CD4-positive, alpha-beta memory T cell (primary cell): ENCODE results near the gene GLT1D1. TPM values are rescaled to one million over a fixed set of nuclear protein-coding genes. Genes with fewer than 3 reads are reported as not detected.
A peak's percentile ranks its signal among the peaks of the same experiment; 100 is the strongest.
"Not testable (repeated sequence)": the region's sequence is repeated elsewhere in the genome, so short reads cannot be mapped to it uniquely, and the experiment has no call there.

Source experiments
- CTCF ChIA-PET: fragments of 350-600 bp; sonication (Branson Sonifier 250); formaldehyde crosslinking; loops from one replicate; lab custom pipeline; 2021; ENCODE audit warnings: inconsistent platforms; ENCODE audit not compliant: partially characterized antibody; lab: Charles Lee
- POLR2A ChIA-PET: fragments of 350-600 bp; sonication (Branson Sonifier 250); formaldehyde crosslinking; loops from one replicate; lab custom pipeline; 2021; ENCODE audit not compliant: partially characterized antibody; lab: Charles Lee
- DNase-seq, 5 donors: peaks; one replicate each; pipeline versions ENCODE4 v3.0.0 to v3.0.0-alpha.2; 2020 to 2022; ENCODE audit warnings: mixed read lengths in 1 of 5
- H3K27ac ChIP-seq: one replicate; pipeline ENCODE4 v1.7.0; 2013; ENCODE audit warnings: low read depth, low read length
- H3K27me3 ChIP-seq: 2 replicates; pipeline ENCODE4 v1.7.0; 2013; ENCODE audit warnings: mild to moderate bottlenecking, low read length, moderate library complexity; ENCODE audit not compliant: insufficient read depth
- H3K36me3 ChIP-seq: 2 replicates; pipeline ENCODE4 v1.7.0; 2013; ENCODE audit warnings: mild to moderate bottlenecking, low read length, moderate library complexity; ENCODE audit not compliant: insufficient read depth
- H3K4me1 ChIP-seq: 2 replicates; pipeline ENCODE4 v1.7.0; 2013; ENCODE audit warnings: mild to moderate bottlenecking, low read length, moderate library complexity; ENCODE audit not compliant: insufficient read depth
- H3K4me3 ChIP-seq, 2 donors: one replicate each; pipeline ENCODE4 v1.7.0; 2013; ENCODE audit warnings: low read length in 2 of 2, mild to moderate bottlenecking in 1 of 2
- H3K9me3 ChIP-seq, 2 donors: one replicate each; pipeline ENCODE4 v1.7.0; 2013; ENCODE audit warnings: low read length in 2 of 2, control low read depth in 1 of 2; ENCODE audit not compliant: control insufficient read depth in 1 of 2
- H3K27ac Mint-ChIP-seq, 7 donors: one replicate each; pipeline ENCODE4 v1.8.0; 2020 to 2021; ENCODE audit warnings: mixed read lengths in 7 of 7, mild to moderate bottlenecking in 6 of 7, inconsistent platforms in 3 of 7, moderate library complexity in 3 of 7
- H3K27me3 Mint-ChIP-seq, 2 donors: one replicate each; pipeline ENCODE4 v1.8.0; 2020 to 2021; ENCODE audit warnings: mixed read lengths in 2 of 2
- H3K36me3 Mint-ChIP-seq, 2 donors: one replicate each; pipeline ENCODE4 v1.8.0; 2020 to 2021; ENCODE audit warnings: mixed read lengths in 2 of 2, inconsistent platforms in 1 of 2, mild to moderate bottlenecking in 1 of 2
- H3K4me1 Mint-ChIP-seq, 4 donors: one replicate each; pipeline ENCODE4 v1.8.0; 2020 to 2021; ENCODE audit warnings: mixed read lengths in 4 of 4, mild to moderate bottlenecking in 1 of 4
- H3K4me3 Mint-ChIP-seq, 8 donors: one replicate each; pipeline ENCODE4 v1.8.0; 2020 to 2021; ENCODE audit warnings: mixed read lengths in 8 of 8, mild to moderate bottlenecking in 7 of 8, moderate library complexity in 6 of 8, inconsistent platforms in 3 of 8
- H3K9me3 Mint-ChIP-seq, 8 donors: one replicate each; pipeline ENCODE4 v1.8.0; 2020 to 2021; ENCODE audit warnings: mixed read lengths in 8 of 8, mild to moderate bottlenecking in 5 of 8, inconsistent platforms in 3 of 8, moderate library complexity in 1 of 8
- intact Hi-C: fragments of 100-400 bp; cut with micrococcal nuclease; formaldehyde crosslinking; loops from one replicate; pipeline ENCODE4 v1.15.1; 2023
- polyA plus RNA-seq, 2 donors: library from polyadenylated mRNA; unstranded; fragments of 300-500 nt; fragmentation: Illumina TruSeq; gene quantifications; one replicate each; pipeline ENCODE4 v1.2.3, GENCODE V29; 2021
- total RNA-seq, 2 experiments: library from RNA; stranded (reverse); gene quantifications; one replicate each; pipeline ENCODE4 v1.2.3, GENCODE V29; 2021

GLT1D1 gene
- total RNA-seq (not detected), polyA plus RNA-seq (not detected)

DNA sequence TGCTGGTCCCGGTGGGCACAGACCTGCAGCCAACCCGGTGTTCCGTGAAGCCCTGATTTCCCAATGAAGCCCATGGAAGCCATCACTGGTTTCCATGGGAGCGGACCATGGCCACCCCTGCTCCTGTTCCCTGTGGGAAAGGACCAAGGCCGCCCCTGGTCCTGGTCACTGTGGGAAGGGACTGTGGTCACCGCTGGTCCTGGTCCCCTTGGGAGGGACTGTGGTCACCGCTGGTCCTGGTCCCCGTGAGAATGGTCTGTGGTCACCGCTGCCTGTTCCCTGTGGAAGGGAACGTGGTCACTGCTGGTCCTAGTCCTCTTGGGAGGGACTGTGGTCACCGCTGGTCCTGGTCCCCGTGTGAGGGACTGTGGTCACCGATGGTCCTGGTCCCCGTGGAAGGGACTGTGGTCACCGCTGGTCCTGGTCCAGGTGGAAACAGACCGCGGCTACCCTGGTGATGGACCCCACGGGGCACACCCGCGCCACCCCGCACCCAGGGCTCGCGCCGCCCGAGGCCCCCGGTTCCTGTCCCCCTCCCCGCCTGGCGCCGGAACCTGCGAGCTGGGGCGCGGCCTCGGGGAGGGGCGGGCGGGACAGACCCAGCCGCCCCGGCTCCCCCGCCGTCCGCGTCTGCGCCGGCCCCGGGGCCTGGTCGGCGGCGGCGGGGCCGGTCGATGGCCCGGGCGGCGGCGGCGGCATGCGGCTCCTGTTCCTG is at the start of gene GLT1D1:
Gene GLT1D1 (plus strand): TSS at position 594 of the 715 bp plus-strand sequence. CDS start 104 bp downstream, at position 698.
- POLR2A ChIA-PET: no interaction called here

DNA sequence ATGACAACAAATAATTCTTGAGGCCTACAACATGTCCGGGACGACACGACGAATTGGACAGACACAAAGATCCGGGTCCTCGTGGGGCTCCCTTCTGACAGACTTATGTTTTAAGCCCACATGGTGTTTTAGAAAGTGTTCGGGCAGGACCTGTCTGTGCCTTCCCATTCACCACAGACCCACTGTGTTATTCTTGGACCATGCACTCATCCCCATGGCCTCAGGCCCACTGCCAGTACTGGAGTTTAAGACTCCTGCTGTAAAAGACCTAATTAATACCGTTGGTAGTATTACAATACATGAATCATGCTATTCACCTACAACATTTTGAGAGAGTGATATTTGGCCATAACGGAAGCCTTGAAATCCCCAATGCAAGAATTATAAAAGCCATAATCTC is 49.5 kb upstream of the GLT1D1 start:
- Histone ChIP-seq H3K27ac (no peak overlapping the region), H3K36me3 (peaks cover 13% of the 10 kb centered on the region), H3K4me1 (no peaks in the 10 kb centered on the region), H3K9me3 (no peaks in the 10 kb centered on the region), H3K27me3 (no peaks in the 10 kb centered on the region), H3K4me3 (no peak overlapping the region)
- intact Hi-C loops: no loop called here
- Mint-ChIP-seq H3K27me3 (no peaks in the 10 kb centered on the region), H3K27ac (no peak overlapping the region), H3K4me3 (no peak overlapping the region), H3K36me3 (peaks cover 69 to 73% of the 10 kb centered on the region in 2 donors), H3K4me1 (peaks cover 0 to 7% (median 3%) of the 10 kb centered on the region in 4 donors), H3K9me3 (no peaks in the 10 kb centered on the region)
- POLR2A ChIA-PET: no interaction called here
- CTCF ChIA-PET: no interaction called here
- DNase-seq: no peak

More for the DNA sequence above, at the start of gene GLT1D1:
- H3K4me3 ChIP-seq: no peak within 1 kb of the TSS
- peaks cover 0 to 3% (median 0%) of the 10 kb centered on the region in 4 donors for H3K4me1 Mint-ChIP-seq
- no peak within 1 kb of the TSS for H3K27ac Mint-ChIP-seq
- H3K36me3 Mint-ChIP-seq: no peaks in the 10 kb centered on the region
- H3K36me3 ChIP-seq: no peaks in the 10 kb centered on the region
- no peak within 1 kb of the TSS for H3K4me3 Mint-ChIP-seq
- H3K4me1 ChIP-seq: no peaks in the 10 kb centered on the region
- peaks cover 0 to 7% (median 0%) of the 10 kb centered on the region in 8 donors for H3K9me3 Mint-ChIP-seq
- no peaks in the 10 kb centered on the region for H3K9me3 ChIP-seq
- H3K27me3 ChIP-seq: no peaks in the 10 kb centered on the region
- peaks cover 18 to 19% of the 10 kb centered on the region in 2 donors for H3K27me3 Mint-ChIP-seq
- DNase-seq: no peak
- no peak within 1 kb of the TSS for H3K27ac ChIP-seq
- CTCF ChIA-PET: no interaction called here
- intact Hi-C loops: no loop called here

DNA sequence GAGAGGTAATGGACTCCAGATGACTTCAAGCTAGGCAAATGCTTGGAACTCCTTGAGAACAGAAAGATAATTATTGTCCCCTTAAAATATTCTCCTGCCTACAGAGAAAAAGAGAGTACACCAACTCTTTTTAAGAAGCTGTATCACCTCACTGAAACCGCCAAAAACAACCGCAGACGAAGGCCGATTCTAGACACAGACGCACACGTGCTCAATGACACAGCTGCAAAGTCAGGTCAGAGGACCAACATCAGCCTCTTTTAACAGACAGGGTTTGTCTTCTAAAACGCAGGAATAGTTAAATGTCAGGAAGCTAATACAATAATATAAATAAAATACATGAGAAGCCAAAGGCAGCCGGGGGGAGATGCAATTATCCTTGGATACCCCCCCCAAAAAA is 48.5 kb upstream of the GLT1D1 start:
- no peak overlapping the region for H3K27ac ChIP-seq
- no peak overlapping the region for H3K4me3 ChIP-seq
- Mint-ChIP-seq H3K27me3 (no peaks in the 10 kb centered on the region), H3K4me1 (peaks cover 4 to 10% (median 5%) of the 10 kb centered on the region in 4 donors), H3K27ac (no peak overlapping the region), H3K4me3 (no peak overlapping the region), H3K9me3 (no peaks in the 10 kb centered on the region), H3K36me3 (peaks cover 68 to 70% of the 10 kb centered on the region in 2 donors)
- no peaks in the 10 kb centered on the region for H3K9me3 ChIP-seq
- no peak for DNase-seq
- H3K27me3 ChIP-seq: no peaks in the 10 kb centered on the region
- H3K4me1 ChIP-seq: peaks cover under 1% of the 10 kb centered on the region
- POLR2A ChIA-PET: no interaction called here
- CTCF ChIA-PET: interaction anchor here (1.4 kb wide), 1 partner anchor 8 kb away, joined by 3 read pairs; no protein-coding TSS in a partner anchor
- peaks cover 15% of the 10 kb centered on the region for H3K36me3 ChIP-seq
- intact Hi-C loops: no loop called here

DNA sequence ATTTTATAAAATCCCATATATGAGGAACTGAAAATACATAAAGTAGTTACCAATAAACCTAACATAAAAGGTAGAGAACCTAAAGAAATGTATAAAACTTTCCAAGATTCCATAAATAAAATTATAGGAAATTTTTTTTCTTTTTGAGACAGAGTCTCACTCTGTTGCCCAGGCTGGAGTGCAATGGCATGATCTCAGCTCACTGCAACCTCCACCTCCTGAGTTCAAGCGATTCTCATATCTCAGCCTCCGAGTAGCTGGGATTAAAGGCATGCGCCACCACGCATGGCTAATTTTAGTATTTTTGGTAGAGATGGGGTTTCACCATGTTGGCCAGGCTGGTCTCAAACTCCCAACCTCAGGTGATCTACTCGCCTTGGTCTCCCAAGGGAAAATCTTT is 47.9 kb upstream of the GLT1D1 start:
- Mint-ChIP-seq H3K36me3 (peaks cover 63 to 67% of the 10 kb centered on the region in 2 donors), H3K4me1 (peaks cover 10 to 17% (median 11%) of the 10 kb centered on the region in 4 donors)
- H3K4me3 ChIP-seq, H3K27me3 ChIP-seq, H3K4me3 Mint-ChIP-seq, H3K27me3 Mint-ChIP-seq, H3K4me1 ChIP-seq, H3K9me3 Mint-ChIP-seq, H3K9me3 ChIP-seq, intact Hi-C loops, DNase-seq, H3K27ac Mint-ChIP-seq, POLR2A ChIA-PET, H3K27ac ChIP-seq: not testable (repeated sequence)
- CTCF ChIA-PET: interaction anchor here (1.4 kb wide), 1 partner anchor 9 kb away, joined by 3 read pairs; no protein-coding TSS in a partner anchor
- peaks cover 11% of the 10 kb centered on the region for H3K36me3 ChIP-seq

DNA sequence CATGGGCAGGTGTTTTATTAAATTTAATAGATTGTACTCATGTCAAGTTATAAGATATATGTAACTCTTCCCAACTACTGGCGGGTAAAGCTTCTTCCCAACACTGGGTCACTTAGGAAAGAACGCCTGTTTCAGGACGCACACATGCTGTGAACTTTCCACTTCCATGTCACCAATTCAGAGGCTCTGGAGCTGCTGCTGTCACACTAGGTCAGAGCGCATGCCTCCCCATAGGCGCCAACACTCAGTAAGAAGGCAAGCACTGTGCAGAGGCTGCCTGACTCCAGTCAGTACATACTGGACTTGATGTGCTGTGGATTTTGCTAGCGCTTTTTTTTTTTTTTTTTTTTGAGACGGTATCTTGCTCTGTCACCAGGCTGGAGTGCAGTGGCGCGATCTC is 46.7 kb upstream of the GLT1D1 start:
- Mint-ChIP-seq H3K9me3 (no peaks in the 10 kb centered on the region), H3K4me1 (peaks cover 20 to 24% (median 22%) of the 10 kb centered on the region in 4 donors), H3K27me3 (no peaks in the 10 kb centered on the region), H3K4me3 (peak overlapping the region in 1 of 8 donors; percentile 42), H3K27ac (peak overlapping the region in 1 of 7 donors; percentile 65), H3K36me3 (peaks cover 52 to 57% of the 10 kb centered on the region in 2 donors)
- Histone ChIP-seq H3K9me3 (no peaks in the 10 kb centered on the region), H3K27me3 (no peaks in the 10 kb centered on the region), H3K27ac (no peak overlapping the region), H3K36me3 (peaks cover 7% of the 10 kb centered on the region), H3K4me3 (no peak overlapping the region), H3K4me1 (peaks cover 19% of the 10 kb centered on the region)
- intact Hi-C loops: no loop called here
- POLR2A ChIA-PET: no interaction called here
- DNase-seq: no peak
- CTCF ChIA-PET: no interaction called here

DNA sequence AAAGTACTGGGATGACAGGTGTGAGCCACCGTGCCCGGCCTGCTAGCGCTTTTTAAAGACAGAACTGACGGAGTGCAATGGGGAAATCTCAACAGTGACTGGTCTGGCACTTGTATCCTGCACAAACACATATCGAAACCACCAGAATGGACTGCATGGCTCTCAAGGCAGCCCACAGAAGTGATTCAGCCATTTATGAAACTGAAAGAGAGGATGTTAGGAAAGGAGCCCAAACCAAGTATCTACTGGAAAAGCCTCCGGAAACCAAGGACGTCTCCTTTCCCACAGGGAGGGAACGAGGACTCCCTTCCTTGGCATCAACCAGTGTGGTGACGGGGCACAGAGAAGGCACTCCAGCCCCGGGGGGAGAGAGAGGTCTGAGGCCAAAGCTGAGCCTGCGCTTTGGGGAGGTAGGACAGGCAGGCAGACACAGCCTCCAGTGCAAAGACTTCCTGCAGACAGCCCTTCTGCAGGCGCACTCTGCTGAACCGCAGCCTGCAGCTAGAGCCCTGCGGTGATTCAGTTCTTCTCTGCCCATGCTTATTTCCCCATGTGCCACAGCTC is 46.0 kb upstream of the GLT1D1 start:
- H3K9me3 Mint-ChIP-seq: no peaks in the 10 kb centered on the region
- no peaks in the 10 kb centered on the region for H3K27me3 ChIP-seq
- H3K27me3 Mint-ChIP-seq: no peaks in the 10 kb centered on the region
- peaks cover 7% of the 10 kb centered on the region for H3K36me3 ChIP-seq
- no peaks in the 10 kb centered on the region for H3K9me3 ChIP-seq
- H3K27ac Mint-ChIP-seq: no peak overlapping the region
- peaks cover 24% of the 10 kb centered on the region for H3K4me1 ChIP-seq
- POLR2A ChIA-PET: no interaction called here
- H3K4me3 Mint-ChIP-seq: no peak overlapping the region
- H3K36me3 Mint-ChIP-seq: peaks cover 52 to 55% of the 10 kb centered on the region in 2 donors
- intact Hi-C loops: no loop called here
- H3K4me1 Mint-ChIP-seq: peaks cover 25 to 29% (median 28%) of the 10 kb centered on the region in 4 donors
- no peak overlapping the region for H3K27ac ChIP-seq
- no peak for DNase-seq
- CTCF ChIA-PET: no interaction called here
- no peak overlapping the region for H3K4me3 ChIP-seq

DNA sequence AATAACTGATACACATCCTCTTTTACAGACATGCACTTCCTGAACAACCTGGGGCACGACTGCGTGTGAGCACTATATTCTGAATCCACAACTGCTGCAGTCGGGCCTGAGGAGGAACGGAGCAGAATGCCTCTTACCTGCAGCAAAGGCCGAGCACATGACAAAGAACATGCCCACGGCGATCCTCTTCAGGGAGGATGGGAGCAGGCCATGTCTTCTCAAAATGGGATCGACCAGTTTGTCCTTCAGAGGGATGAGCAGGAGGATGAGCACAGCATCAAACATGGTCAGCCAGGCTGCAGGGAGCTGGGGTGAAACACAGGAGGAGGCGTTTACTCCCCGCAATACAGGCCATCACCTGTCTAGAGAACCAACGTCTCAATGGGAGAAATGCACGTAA is 44.6 kb upstream of the GLT1D1 start:
- H3K36me3 Mint-ChIP-seq: peaks cover 50 to 52% of the 10 kb centered on the region in 2 donors
- H3K9me3 Mint-ChIP-seq: no peaks in the 10 kb centered on the region
- ChIA-PET POLR2A (no interaction called here), CTCF (no interaction called here)
- H3K4me3 Mint-ChIP-seq: no peak overlapping the region
- Histone ChIP-seq H3K4me3 (no peak overlapping the region), H3K27ac (no peak overlapping the region), H3K36me3 (peaks cover 7% of the 10 kb centered on the region), H3K9me3 (no peaks in the 10 kb centered on the region), H3K27me3 (no peaks in the 10 kb centered on the region), H3K4me1 (peaks cover 32% of the 10 kb centered on the region)
- no peak for DNase-seq
- intact Hi-C loops: no loop called here
- H3K4me1 Mint-ChIP-seq: peaks cover 29 to 31% (median 30%) of the 10 kb centered on the region in 4 donors
- H3K27ac Mint-ChIP-seq: peak overlapping the region in 2 of 7 donors; percentile 42
- no peaks in the 10 kb centered on the region for H3K27me3 Mint-ChIP-seq
